ENCODE results near the gene KREMEN2. TPM values are rescaled to one million over a fixed set of nuclear protein-coding genes. Genes with fewer than 3 reads are reported as not detected.
"Not testable (repeated sequence)": the region's sequence is repeated elsewhere in the genome, so short reads cannot be mapped to it uniquely, and the experiment has no call there.

KREMEN2 gene
- total RNA-seq, 1 donor from 2014 or later: not detected

- no peak for DNase-seq (ENCODE audit: low spot score)
Observed at GRCh38 chr16:2942045-2942444, 22.0 kb upstream of the KREMEN2 start.

GRCh38 chr16:2943716-2944115, 20.4 kb upstream of the KREMEN2 start:
- not testable (repeated sequence) for DNase-seq (ENCODE audit: low spot score)

DNA sequence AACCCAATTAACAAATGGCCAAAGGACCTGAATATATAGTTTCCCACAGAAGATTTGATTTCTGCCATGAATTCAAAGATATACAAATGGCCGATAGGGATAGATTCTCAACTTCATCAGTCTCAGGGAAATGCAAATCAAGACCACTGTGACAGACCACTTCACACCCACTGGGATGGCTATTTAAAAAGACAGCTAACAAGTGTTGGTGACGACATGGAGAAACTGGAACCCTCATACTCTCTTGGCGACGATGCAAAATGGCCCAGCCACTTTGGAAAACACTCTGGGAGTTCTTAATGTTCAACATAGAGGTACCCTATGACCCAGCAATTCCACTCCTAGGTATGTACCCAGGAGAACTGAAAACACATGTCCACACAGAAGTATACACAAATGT, 17.4 kb upstream of the KREMEN2 start:
- no peak for DNase-seq (ENCODE audit: low spot score)

GRCh38 chr16:2948807-2949704, 15.0 kb upstream of the KREMEN2 start:
- no peak for DNase-seq (ENCODE audit: low spot score)

- DNase-seq (ENCODE audit: low spot score): no peak
Observed at GRCh38 chr16:2949705-2950352, 14.2 kb upstream of the KREMEN2 start.

DNA sequence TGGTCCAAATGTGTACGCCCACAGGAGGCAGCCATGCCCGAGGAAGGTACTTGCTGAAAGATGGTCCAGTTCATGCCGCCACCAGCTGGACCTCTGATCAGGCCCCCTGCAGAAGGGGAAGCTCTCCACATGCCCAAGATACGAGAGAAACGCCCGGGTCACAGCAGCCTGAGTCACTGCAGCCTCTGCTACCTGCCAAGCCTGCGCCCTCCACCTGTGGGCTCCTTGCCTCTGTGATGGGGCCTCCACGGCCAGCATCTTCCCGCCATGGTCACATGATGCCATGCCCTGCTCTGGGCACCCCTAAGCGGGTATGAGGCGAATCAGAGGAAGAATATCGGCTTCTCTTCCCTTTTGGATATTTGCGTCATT, 13.7 kb upstream of the KREMEN2 start:
- DNase-seq (ENCODE audit: low spot score): no peak

DNA sequence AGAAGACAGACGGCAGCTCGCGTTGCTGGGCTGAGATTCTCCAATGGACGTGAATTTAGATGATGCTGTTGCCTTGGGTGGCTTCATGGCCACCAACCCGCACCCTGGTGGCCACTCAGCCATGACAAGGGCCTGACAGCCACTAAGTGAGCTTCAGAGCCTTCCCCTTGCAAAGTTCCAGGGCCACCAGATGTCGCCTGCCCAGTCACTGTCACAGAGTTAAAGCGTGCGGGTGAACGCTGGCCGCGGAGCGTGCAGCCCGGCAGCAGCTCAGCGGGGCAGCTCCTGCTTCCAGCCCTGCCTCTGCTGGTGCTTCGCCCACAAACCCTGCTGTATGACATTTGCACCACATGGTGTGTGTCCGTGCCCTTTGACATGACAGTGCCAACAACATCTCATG, 13.3 kb upstream of the KREMEN2 start:
- DNase-seq (ENCODE audit: low spot score): no peak

DNA sequence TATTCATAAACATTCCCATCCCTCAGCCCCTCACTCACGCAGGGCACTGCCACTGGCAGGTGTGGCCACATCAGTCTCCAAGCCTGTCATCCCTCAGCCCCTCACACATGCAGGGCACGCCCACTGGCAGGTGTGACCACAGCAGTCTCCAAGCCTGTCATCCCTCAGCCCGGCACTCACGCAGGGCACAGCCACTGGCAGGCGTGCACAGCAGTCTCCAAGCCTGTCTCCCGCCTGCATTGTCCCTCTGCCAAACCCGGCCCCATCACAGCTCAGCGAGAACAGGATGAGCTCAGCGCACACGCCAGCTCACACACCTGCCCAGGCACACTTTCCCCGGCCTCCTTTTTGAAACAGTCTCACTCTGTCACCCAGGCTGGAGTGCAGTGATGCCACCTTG, 11.4 kb upstream of the KREMEN2 start:
- no peak for DNase-seq (ENCODE audit: low spot score)

- DNase-seq (ENCODE audit: low spot score): no peak
Observed at GRCh38 chr16:2953706-2954627, 10.1 kb upstream of the KREMEN2 start.

DNA sequence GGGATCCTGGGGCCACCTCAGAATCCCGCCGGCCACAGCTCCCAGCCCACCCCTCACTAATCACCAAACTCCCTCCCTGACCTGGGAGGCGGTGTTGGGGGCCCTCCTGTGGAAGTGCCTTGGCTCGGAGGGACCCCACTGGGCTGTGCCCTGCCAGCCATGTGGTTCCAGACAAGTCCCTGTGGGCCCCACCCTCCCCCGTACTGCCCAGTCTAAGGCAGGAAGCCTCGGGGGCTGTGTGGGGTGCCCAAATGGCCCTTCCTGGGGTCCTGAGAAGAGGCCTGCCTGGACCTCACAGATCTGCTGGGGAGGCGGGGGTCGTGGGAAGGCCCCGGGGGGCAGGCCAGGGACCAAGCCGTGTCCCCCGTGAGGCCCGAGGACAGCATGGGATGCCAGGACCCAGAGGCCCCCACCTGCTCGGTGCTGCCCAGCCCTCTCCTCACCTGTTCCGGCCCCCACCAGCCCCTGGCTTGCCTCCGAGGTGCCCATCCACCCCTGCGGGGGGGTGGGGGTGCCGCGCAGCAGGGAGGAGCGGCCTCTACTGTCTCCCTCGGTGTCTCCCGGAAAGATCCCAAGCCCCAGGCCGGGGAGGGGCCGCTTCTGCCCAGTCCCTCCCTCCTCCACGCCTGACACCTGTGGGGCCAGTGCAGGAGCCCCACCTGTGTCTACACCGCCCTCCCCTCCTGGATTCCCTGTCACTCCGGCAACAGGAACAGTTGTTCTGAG, 9.3 kb upstream of the KREMEN2 start:
- DNase-seq (ENCODE audit: low spot score): no peak

DNA sequence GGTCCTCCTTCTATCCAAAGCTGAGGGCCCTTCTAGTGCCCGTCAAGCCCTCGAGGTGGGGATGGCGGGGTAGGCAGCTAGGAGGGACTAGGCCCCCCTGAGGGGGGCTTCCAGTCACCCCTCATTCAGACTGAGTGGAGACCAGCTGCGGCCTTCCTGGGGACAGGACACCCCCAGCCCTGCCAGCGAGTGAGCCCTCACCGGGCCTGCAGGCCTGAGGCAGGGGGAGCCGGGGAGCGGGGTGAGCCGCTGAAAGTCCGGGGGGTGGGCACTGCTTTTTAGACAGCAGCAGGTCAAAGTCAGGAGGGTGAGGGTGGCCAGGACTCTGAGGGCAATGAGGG, 8.7 kb upstream of the KREMEN2 start:
- no peak for DNase-seq (ENCODE audit: low spot score)

GRCh38 chr16:2955779-2956578, 8.1 kb upstream of the KREMEN2 start:
- DNase-seq (ENCODE audit: low spot score): no peak

DNA sequence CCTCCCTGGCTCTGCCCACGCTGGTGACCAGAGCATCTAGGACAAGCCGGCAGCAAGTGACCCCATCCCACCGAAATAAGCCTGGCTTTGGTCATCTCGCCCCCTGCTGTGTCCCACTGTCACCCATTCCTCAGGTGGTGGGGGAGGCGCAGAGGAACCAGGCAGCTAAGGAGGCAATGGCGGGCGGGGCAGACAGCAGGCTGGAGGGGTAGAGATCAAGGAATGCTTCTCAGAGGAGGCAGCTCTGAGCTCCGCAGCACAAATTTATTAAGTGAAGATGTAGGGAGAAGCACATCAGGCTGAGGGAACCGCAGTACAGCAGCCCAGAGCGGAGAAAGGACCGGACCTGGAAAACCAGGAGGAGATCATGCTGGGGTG, 7.5 kb upstream of the KREMEN2 start:
- DNase-seq (ENCODE audit: low spot score): no peak

DNA sequence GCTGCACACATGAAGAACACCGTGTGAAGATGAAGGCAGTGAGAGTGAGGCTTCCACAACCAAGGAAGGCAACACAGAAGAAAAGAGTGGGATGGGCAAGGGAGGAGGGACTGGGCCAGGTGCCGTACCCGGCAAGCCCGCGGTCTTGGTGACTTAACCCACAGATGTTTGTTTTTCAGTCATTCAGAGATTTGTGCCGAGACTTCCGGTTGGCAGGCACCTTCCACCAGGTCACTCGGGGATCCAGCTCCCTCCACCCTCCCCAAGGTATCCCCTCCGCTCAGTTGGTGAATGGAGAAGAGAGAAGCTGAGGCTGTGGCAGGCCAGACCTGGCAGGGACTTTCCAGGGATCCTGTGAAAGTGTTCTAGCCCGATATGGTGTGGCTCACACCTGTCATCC, 4.9 kb upstream of the KREMEN2 start:
- no peak for DNase-seq (ENCODE audit: low spot score)

GRCh38 chr16:2960183-2961010, 3.7 kb upstream of the KREMEN2 start:
- DNase-seq (ENCODE audit: low spot score): no peak

DNA sequence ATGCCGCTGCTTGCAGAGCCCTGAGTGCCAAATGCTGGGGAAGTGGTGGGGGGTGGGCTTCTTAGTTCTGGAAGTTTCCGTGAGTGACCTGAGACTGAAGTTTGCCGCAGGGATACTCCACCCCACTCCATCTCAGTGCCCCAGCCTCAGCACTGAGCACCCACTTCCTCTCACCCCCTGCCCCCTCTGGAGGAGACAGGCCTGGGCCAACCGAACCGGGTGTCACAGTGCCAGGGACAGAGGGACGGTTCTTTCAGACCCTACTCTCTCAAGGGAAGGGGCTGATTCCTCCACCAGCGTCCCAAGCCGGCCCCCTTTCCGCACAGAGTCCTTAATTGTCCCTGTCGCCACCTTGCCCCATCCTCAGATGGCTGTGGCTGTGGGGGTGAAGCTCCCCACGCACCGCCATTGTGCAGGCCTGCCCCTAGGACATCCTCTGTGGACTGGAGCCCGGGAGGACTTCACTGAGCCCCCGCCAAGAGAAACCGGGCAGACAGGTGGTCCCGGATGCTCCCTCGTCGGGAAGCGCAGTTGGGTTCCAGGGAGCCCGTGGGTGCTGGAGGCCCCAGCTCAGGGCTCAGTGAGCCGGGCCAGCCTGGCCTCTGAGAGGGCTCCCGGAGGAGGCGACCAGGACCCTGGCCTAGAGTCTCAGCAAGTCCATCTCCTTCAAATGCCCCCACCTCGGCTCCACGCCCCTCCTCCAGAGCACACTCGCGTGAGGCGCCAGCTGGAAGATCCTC, 1.6 kb upstream of the KREMEN2 start:
- DNase-seq (ENCODE audit: low spot score): no peak

DNA sequence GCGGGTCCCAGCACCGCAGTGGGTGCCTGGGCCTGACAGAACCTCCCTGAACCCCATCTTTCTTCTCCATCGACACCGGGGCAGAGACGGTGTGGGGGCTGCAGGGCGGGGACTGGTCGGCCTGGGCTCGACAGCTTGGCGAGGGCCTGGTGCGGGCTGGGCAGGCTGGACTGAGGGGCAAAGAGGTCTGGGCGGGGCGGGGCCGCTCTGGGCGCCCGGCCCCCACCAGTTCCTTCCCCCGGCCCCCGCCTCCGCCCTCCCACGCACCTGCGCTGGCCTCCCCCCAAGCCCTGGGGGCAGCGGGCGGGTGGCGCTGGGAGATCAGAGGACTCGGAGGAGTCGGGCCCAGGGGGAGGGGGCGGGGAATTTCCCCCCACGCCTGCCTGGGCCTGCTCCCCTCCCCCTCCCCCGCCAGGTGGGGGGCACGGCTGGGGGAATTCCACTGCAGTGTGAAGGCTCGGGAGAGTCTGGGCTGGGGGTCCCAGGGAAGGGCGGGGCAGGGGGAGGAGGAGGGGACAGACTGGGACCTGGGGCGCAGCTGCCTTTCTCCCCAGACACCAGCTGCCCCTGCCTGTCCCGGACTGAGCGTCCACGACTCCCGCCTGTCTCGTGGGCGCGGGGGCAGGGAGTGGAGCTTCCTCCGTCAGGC, 877 bp upstream of the KREMEN2 start:
- DNase-seq (ENCODE audit: low spot score): no peak

DNA sequence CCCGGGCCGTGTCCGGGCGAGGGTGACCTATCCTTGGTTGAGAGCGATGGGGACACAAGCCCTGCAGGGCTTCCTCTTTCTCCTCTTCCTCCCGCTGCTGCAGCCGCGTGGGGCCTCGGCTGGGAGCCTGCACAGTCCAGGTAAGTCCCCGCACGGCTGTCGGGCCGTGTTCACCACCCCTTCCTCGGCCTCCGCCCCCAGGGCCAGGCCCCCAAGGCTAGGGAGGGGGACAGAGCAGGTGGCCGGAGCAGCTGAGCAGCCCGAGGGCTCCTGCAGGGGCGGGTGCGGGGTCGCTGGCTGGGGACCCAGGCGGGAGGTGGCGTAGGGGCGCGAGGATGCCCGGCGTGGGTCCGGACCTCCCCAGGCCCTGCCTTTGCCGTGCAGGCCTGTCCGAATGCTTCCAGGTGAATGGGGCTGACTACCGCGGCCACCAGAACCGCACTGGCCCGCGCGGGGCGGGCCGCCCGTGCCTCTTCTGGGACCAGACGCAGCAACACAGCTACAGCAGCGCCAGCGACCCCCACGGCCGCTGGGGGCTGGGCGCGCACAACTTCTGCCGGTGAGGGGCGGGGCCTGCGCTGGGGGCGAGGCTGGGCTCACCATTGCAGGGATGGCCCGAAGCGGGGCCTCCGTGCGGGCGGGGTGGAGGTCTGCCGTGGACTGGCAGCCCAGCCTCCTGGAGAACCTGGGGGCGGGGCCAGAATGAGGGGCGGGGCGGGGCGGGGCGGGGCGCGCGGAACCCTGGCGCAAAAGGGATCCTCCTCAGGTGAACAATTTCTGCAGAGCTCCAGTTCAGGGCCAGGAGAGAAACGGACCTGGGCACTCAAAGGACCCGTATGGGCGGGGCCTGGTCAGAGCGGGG, 631 bp downstream of the KREMEN2 start:
- DNase-seq (ENCODE audit: low spot score): no peak
